IPS-18c (cell line): Measurements from ENCODE around the gene MPP7.

Experiments used
- H3K4me3 ChIP-seq: 2 replicates; pipeline ENCODE4 v1.7.0; 2013; ENCODE audit warnings: low read depth, mild to moderate bottlenecking, low read length, moderate library complexity; ENCODE audit not compliant: insufficient read depth
- H3K9me3 ChIP-seq: one replicate; pipeline ENCODE4 v1.6.1; 2013; ENCODE audit warnings: mild to moderate bottlenecking, low read length, moderate library complexity; ENCODE audit not compliant: control insufficient read depth, insufficient read depth

MPP7 gene

DNA sequence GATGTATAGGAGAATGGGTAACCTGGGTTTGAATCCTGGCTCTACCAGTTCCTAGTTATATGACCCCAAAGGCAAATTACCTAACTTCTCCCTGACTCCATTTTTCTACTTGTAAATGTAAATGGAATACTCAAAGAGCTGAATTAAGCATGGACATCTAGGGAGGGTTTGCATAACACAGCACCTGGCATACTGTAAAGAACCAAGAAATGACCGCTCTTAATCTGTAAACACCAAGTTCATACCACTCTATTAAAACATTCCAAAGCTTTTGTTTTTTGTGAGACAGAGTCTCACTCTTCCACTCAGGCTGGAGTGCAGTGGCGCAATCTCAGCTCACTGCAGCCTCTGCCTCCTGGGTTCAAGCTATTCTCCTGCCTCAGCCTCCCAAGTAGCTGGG, 19.6 kb downstream of the MPP7 start:
- H3K4me3 ChIP-seq = no peak overlapping the region
- no peaks in the 10 kb centered on the region for H3K9me3 ChIP-seq

DNA sequence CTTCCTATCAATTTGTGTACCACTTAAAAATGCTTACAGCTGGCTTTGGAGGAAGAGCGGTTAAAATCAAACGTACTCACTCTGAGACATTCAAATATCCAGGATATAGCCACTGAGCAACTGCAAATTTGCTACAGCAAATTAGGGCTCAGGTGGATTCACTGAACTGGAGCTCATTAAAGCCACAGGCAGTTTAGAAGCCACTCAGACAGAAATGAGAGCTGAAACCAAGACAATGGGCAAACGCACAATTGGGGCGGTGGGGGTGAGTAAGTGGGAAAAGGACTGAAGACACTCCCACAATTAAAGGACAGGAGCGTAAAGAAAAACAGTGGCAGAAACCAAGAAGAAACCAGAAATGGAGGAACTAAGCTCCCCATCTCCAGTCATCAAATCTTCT, 20.5 kb downstream of the MPP7 start:
- no peaks in the 10 kb centered on the region for H3K9me3 ChIP-seq
- H3K4me3 ChIP-seq = no peak overlapping the region

DNA sequence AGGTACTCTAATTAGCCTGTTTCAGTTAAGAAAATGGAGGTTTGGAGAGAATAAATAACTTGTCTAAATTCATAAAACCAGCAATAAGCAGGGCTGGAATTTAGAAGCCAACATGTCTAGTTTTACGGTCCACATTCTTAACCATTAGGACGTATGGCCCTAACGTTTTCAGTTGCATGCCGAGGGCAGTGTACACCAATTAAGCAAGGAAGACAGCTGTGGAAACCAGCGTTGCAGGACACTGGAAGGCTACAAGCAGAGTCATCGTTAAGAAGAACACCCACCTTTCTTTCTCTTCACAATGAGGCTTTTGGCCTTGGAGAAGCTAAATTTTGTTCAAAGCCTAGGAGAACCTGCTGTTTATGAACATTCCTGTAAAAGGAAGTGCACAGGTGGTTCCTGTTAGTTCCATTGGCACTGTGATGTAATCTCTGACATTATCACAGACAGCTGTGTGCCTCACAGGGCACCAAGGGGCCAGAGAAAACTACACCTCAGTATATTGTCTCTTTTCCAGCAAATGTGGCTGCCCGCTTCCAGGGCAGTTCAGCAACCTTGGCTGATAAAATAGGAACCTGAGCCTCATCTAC, 21.0 kb downstream of the MPP7 start:
- H3K9me3 ChIP-seq = no peaks in the 10 kb centered on the region
- H3K4me3 ChIP-seq = no peak overlapping the region

DNA sequence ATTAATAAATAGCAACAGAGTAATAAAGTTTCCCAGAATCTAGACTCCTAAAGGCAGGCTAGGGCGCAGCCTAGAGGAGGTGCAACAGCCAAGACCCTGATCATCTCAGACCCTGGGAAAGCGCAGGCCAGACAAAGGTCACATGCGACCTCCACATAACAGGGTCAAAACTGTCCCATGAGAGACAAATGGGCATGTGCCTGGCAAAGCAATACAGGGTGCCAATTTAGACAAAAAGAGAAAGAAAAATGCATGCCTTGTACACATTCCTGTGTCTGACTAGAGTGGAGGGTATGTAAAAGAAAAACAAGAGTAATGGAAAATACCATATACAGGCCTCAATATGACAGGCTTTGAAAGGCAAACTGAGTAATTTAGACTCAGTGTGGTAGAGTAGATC, 22.2 kb downstream of the MPP7 start:
- H3K4me3 ChIP-seq = no peak overlapping the region
- H3K9me3 ChIP-seq = no peaks in the 10 kb centered on the region

DNA sequence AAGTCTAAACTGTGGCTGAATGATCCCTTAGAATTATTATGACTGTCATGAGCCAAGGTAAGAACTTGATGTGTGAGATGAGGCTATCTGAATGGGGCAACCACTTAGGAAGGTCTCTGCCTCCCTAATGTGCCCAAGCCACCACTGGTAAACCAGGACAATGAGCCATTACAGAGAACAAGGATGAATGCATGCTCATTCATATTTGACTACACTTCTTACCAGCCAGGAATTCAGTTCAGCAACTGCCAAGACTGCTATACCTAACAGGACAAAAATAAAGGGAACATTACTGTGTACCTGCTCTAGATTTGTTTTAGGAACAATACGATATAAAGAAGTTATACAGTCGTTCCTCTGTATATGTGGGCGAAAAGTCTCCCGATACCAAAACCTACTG, 23.0 kb downstream of the MPP7 start:
- Histone ChIP-seq H3K4me3 (no peak overlapping the region), H3K9me3 (no peaks in the 10 kb centered on the region)

DNA sequence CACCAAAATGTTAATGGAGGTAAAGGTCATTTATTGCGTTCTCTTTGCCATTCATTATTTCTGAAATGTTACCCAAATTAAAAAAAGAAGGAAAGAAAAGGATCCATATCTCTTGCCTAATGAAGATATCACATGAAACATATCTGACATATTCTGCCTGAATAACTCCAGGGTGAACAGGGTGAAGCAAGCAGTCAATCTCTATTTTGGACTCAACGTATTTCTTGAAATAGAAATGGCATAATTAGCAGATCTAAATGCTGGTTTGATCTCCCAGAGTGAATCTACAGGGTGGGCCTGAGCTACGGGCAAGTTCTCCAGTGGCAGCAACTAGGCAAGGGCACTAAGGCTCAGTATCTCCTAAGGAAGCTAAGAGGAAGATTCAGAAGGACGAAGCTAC, 24.0 kb downstream of the MPP7 start:
- Histone ChIP-seq H3K4me3 (no peak overlapping the region), H3K9me3 (no peaks in the 10 kb centered on the region)

DNA sequence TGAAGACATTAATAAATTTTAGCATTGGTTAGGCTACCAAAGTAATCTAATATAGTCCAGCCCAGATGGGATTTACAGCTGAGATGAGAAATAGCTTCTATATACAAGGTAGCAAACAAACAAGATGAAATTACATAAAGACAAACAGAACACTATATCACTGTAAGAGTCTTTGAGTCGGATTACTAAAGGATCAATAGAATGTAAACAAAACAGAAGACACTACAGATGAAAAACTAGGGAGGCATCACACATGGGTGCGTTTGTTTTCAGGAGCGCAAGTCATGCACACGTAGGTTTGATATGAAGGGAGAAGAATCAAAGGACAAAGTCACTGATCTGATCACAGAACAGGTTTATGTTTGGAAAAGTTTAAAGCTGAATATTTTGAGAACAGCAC, 26.5 kb downstream of the MPP7 start:
- Histone ChIP-seq H3K4me3 (no peak overlapping the region), H3K9me3 (no peaks in the 10 kb centered on the region)

DNA sequence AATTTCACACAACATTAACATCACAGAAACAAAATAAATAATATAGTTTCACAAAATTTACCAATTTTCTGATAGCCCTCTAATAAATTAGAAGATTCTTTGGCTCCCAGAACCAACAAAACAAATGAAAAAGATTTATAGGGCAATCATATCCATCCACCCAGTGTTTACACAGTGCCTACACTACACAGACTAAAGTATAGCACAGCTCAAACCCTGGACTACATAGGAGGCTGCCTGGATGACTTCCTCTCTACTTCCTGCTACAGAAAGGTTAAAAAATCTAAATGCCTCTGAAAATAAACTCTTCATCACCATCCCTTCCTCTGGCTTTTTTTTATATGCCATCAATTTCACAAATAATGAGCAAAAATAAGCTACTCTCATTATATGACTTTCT, 28.4 kb downstream of the MPP7 start:
- Histone ChIP-seq H3K9me3 (no peaks in the 10 kb centered on the region), H3K4me3 (no peak overlapping the region)

DNA sequence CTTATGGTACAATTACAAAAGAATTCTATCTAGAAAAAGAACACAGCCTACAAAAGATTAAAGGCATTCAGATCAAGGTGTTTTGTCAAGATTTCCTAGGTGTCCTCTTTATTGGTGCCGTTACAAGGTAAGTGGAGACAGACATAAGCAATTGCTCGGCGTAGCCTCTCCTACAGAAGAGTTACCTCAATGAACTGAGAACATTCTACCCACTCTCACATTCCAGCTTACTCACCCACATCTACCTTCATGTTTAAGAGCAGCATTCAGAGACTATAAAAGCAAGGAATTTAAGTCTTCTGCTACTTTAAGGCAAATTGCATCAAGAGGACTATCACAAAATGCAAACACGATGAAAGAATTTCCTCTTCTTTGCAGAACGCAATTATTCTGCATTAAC, 29.5 kb downstream of the MPP7 start:
- Histone ChIP-seq H3K4me3 (no peak overlapping the region), H3K9me3 (no peaks in the 10 kb centered on the region)

DNA sequence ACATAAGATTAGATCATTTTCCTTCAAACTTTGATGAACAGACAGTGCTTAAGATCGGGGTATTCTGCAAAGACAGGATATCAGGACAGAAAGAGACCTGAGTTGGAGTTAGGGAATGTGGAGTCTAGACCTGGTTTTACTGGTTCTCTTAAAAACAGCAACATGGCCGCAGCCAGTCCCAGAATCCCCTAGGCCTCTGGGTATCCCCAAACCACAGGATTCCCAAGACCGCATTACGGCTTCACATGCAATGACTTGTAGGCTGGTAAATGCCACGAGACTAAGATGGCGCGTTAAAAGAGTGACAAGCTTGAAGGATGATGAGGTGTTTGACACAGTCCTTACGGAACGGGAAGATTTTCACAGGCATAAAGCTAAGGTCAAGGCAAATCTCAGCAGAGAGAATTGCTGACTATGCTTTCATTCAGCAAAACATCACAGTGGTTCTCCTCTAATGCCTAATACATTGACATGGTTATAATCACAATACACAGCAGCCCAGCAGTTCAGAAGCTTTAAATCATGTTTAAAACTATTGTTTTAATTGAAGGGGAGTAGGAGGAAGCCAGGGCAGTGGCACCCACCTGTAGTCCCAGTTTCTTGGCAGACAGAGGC, 32.9 kb downstream of the MPP7 start:
- Histone ChIP-seq H3K9me3 (no peaks in the 10 kb centered on the region), H3K4me3 (no peak overlapping the region)

DNA sequence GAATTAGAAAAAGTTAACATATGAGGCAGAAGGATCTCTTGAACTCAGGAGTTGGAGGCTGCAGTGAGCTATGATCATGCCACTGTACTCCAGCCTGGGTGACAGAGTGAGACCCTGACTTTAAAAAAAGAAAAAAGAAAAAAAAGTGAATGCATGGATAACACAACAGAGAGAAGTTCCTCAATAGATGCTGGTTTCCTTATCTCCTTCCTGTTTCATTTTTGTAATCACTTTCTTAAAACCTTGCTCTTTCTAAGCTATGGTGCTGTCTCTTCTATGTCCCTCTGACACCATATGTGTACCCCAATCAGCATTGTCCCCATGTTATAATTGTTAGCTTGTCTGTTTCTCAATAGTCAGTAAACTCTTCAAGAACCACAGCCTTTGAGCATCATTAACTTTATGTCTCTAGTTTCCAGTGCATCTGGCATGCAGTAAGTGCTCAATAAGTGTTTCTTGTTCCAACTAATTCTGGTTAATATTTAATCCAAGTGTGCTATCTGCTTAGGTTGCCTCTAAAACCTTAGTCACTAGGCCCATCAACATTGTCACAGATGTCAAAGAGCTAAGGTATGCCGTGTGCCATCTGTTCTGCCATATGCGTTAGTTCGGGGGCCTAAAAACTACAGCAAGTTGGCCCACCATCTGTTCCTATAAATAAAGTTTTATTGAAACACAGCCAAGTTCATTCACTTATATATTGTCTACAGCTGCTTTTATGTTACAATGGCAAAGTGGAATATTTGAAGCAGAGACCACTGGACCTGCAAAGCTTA, 36.2 kb downstream of the MPP7 start:
- no peak overlapping the region for H3K4me3 ChIP-seq
- no peaks in the 10 kb centered on the region for H3K9me3 ChIP-seq

DNA sequence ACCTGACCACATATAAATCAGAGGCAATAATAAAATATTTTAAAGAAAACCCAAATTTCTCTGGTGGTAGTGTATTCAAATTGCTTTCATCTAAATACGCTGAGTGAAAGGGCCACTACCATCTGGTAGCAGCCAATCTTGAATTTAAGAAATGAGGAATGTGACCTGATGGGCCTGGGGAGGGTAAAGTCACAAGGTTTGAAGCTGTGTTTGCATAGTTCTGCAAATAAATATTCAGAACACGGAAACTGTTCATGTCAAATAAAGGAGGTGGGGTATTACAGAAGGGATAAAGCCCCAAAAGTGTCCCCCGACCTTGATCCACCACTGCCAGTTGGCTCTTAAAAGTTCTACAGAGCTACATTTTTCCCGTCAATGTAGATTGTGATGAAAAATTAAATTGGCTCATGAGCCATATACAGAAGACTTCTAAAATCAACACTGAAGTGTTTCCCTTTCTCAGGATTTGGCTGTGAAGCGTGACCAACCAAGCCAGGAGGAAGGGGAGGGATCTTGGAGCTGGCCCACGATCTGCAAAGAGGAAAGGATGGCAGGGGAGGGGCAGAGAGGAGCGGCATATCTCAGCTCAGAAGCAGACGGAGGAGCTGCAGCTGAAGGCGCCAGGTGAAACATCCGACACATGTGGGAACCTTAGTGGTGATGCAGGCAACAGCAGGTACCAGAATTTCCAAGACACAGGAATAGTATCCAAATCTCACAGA, 39.6 kb downstream of the MPP7 start:
- H3K9me3 ChIP-seq = peaks cover 2% of the 10 kb centered on the region

DNA sequence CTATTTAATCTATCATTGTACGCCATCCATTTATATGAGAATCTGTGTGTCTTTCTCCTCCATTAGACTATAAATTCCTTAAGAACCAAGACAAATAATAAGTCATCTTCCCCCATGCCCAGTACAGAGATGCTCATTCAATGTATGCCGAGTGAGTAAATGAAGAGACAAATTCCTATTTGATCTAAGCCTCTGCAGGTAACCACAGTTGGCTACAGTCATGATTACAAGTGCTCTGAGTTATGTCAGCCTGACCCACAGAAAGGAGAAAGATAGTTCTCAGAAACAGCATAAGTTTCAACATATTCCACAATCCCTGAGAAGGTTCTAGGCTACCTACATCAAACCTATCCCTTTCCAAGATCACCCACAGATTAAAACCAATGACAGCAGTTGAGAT, 46.1 kb downstream of the MPP7 start:
- H3K4me3 ChIP-seq = no peak overlapping the region

More for the DNA sequence above, 39.6 kb downstream of the MPP7 start:
- no peak overlapping the region for H3K4me3 ChIP-seq

DNA sequence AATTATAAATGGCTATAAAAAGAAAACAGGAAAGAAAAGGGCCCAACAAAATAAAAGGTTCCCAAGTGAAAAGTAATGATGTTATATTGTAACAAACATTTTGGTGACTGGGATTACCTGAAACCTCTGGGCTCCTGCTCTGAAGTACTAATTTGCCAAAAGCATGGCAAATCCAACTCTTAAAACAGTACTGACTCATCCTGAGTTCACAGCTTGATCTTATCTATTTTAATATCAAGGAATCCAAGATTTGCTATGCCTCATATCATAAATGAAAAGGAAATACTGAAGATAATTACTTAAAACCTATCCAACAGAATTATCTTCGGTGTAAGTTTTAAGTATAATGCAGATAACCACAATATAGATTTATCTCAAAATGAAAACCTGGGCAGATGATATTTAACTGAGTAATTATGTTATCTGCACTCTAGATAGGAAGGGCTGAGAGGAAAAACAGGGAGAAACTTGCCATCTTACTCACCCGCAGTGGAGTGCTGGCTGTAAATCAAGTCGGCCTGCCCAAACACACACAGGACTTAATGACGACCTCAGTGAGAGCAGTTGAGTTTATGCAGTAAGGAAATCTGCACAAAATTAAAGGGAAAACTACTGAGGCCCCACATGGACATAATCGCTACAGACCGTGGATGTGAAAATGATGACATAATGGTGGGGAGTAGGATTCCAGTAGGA, 48.4 kb downstream of the MPP7 start:
- H3K4me3 ChIP-seq = no peak overlapping the region
- no peaks in the 10 kb centered on the region for H3K9me3 ChIP-seq

More for the DNA sequence above, 46.1 kb downstream of the MPP7 start:
- peaks cover 2% of the 10 kb centered on the region for H3K9me3 ChIP-seq

DNA sequence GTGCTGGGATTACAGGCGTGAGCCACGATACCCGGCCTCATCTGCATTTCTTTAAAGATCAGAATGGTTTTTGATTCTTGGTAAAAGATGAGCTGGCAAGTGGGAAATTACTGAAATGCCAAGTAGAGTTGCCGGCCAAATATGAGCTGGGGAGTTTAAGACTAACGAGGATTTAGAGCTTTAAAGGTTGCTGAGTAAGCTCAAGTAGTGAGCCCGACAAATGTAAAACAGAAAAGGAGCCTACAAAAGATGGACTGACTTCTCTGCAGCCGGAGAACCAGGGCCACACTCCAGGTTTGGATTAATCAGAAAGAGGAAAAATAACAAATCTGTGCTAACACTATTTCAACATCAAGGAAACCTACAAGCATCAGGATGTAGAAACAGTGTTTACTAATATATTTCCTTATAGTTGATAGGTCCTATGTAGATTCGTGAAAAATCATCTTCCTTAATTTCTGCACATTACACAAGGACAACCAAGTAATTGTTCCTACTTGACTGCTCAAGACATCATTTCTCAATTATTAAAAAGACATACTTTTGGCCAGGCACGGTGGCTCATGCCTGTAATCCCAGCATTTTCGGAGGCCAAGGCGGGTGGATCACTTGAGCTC, 49.6 kb downstream of the MPP7 start:
- Histone ChIP-seq H3K4me3 (no peak overlapping the region), H3K9me3 (no peaks in the 10 kb centered on the region)
